ENCODE data around the gene POT1. TPM values are rescaled to one million over a fixed set of nuclear protein-coding genes. Genes with fewer than 3 reads are reported as not detected.

Gene POT1
- total RNA-seq, 1 experiment from 2014 or later, result 20.2 TPM

DNA sequence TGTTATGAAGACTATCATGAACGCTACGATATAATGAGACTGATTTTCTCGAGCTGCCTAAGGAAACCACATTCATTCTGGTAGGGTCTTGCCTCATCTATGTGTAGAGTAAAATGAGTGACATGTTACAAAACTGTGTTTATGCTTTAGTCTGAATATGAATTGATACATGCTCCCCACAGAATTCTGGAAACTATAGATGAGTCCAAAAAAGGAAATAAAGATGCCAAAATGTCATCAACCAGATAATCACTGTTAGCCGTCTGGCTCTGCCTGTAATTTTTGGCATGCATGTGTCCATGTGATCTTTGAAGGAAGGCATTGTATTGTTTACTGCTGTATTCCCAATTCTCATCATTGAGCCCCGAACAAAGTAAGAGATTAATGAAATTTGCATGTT lies 121.4 kb downstream of the POT1 start:
- ATAC-seq, result no peak
- H3K27ac ChIP-seq (ENCODE audit: low read length), result no peak overlapping the region
- intact Hi-C loops (cut with micrococcal nuclease), result no loop called here
- H3K4me3 ChIP-seq (ENCODE audit: low read length), result no peak overlapping the region
- no peaks in the 10 kb centered on the region for H3K9me3 ChIP-seq (ENCODE audit: low read length)
- no TSS peak for BruUV-seq (replicated peaks)
- H3K79me2 ChIP-seq (ENCODE audit: low read length), result no peaks in the 10 kb centered on the region
- H3K4me2 ChIP-seq (ENCODE audit: low read length), result no peak overlapping the region
- no peaks in the 10 kb centered on the region for H3K4me1 ChIP-seq (ENCODE audit: insufficient read depth, low read length)
- no peaks in the 10 kb centered on the region for H3K9me2 ChIP-seq (replicated peaks; ENCODE audit: low read length)
- H3K27me3 ChIP-seq (ENCODE audit: low read length), result no peaks in the 10 kb centered on the region
- no peak for DNase-seq
- no peak overlapping the region for H3K9ac ChIP-seq (ENCODE audit: low read length)
- H4K20me1 ChIP-seq (ENCODE audit: low read length), result no peaks in the 10 kb centered on the region
- ChIA-PET POLR2A (ENCODE audit: unreplicated experiment) (no interaction called here), CTCF (no interaction called here)
- H2AFZ ChIP-seq (ENCODE audit: low read length), result no peak overlapping the region
- H3F3A ChIP-seq (ENCODE audit: low read length, unreplicated experiment), result no peaks in the 10 kb centered on the region
- no peak for TF ChIP-seq EZH2 (IDR thresholded peaks at IDR 0.05; ENCODE audit: low read length, unreplicated experiment)
- TF ChIP-seq, protein P1, sequence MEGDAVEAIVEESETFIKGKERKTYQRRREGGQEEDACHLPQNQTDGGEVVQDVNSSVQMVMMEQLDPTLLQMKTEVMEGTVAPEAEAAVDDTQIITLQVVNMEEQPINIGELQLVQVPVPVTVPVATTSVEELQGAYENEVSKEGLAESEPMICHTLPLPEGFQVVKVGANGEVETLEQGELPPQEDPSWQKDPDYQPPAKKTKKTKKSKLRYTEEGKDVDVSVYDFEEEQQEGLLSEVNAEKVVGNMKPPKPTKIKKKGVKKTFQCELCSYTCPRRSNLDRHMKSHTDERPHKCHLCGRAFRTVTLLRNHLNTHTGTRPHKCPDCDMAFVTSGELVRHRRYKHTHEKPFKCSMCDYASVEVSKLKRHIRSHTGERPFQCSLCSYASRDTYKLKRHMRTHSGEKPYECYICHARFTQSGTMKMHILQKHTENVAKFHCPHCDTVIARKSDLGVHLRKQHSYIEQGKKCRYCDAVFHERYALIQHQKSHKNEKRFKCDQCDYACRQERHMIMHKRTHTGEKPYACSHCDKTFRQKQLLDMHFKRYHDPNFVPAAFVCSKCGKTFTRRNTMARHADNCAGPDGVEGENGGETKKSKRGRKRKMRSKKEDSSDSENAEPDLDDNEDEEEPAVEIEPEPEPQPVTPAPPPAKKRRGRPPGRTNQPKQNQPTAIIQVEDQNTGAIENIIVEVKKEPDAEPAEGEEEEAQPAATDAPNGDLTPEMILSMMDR (conservative IDR thresholded peaks at IDR 0.05; ENCODE audit: low read depth, low read length), result no peak
- TF ChIP-seq EZH2phosphoT487 (IDR thresholded peaks at IDR 0.05; ENCODE audit: borderline replicate concordance, low read length), result no peak
- H3K36me3 ChIP-seq (ENCODE audit: low read depth, low read length), result no peaks in the 10 kb centered on the region

DNA sequence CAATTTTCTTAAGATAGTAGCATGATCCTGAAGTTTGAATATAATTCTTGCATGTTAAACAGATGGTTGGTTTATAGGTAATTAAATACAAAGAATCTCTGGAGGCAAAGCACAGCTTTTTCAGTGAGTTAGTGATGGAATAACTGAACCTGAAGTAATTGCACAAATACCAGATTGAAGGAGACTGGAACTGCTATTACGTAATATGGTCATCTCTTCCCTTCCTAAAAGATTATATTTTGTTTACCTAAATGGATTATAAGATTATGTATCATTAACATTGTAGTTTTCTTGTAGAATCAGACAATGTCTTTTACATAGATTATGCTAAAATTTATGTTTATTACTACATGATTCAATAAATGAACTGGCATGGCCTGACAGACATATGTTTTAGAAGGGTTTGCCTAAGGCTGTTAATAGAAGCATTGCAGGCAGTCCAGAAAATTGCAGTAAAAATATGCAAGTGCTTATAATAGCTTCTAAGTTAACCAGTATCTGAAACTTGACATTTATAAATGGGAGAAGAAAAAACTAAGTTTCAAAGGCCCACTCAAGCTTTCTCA lies 128.2 kb downstream of the POT1 start:
- H2AFZ ChIP-seq (ENCODE audit: low read length), result no peak overlapping the region
- POLR2A ChIA-PET (ENCODE audit: unreplicated experiment), result no interaction called here
- H3K36me3 ChIP-seq (ENCODE audit: low read depth, low read length), result no peaks in the 10 kb centered on the region
- no peak for DNase-seq
- CTCF ChIA-PET, result no interaction called here
- ATAC-seq, result no peak
- no peaks in the 10 kb centered on the region for H3K27me3 ChIP-seq (ENCODE audit: low read length)
- H3K4me1 ChIP-seq (ENCODE audit: insufficient read depth, low read length), result peaks cover 9% of the 10 kb centered on the region
- no peak overlapping the region for H3K9ac ChIP-seq (ENCODE audit: low read length)
- no peak overlapping the region for H3K4me2 ChIP-seq (ENCODE audit: low read length)
- no peak for TF ChIP-seq EZH2phosphoT487 (IDR thresholded peaks at IDR 0.05; ENCODE audit: borderline replicate concordance, low read length)
- TF ChIP-seq, protein P1 (conservative IDR thresholded peaks at IDR 0.05; ENCODE audit: low read depth, low read length), result no peak
- no peak for TF ChIP-seq EZH2 (IDR thresholded peaks at IDR 0.05; ENCODE audit: low read length, unreplicated experiment)
- H3K79me2 ChIP-seq (ENCODE audit: low read length), result no peaks in the 10 kb centered on the region
- no peak overlapping the region for H3K27ac ChIP-seq (ENCODE audit: low read length)
- H3K9me2 ChIP-seq (replicated peaks; ENCODE audit: low read length), result no peaks in the 10 kb centered on the region
- no peaks in the 10 kb centered on the region for H4K20me1 ChIP-seq (ENCODE audit: low read length)
- H3F3A ChIP-seq (ENCODE audit: low read length, unreplicated experiment), result no peaks in the 10 kb centered on the region
- no peak overlapping the region for H3K4me3 ChIP-seq (ENCODE audit: low read length)
- BruUV-seq (replicated peaks), result no TSS peak
- no peaks in the 10 kb centered on the region for H3K9me3 ChIP-seq (ENCODE audit: low read length)
- intact Hi-C loops (cut with micrococcal nuclease), result no loop called here

DNA sequence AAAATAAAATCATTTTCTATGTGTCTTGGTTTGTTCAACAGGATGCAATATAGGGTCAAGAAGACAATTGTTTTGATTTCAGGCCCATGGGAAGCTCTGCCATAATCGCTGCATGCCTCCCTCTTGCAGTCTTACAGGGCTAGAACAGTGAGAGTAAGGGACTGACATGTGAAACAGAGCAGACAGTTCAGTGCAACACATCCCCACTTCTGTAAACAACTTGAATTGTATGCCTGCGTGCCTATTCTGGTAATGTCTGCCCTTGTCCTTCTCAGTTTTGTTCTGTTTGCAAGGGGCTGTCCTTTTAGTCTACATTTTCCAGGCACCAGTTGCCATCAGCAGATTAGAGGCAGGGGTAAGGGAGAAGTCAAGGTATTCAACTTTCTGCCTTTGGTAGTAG lies 129.2 kb downstream of the POT1 start:
- ATAC-seq, result no peak

More for the DNA sequence above, 129.2 kb downstream of the POT1 start:
- Histone ChIP-seq H3K79me2 (ENCODE audit: low read length) (no peaks in the 10 kb centered on the region), H3K9me3 (ENCODE audit: low read length) (no peaks in the 10 kb centered on the region), H3F3A (ENCODE audit: low read length, unreplicated experiment) (no peaks in the 10 kb centered on the region), H2AFZ (ENCODE audit: low read length) (no peak overlapping the region), H3K9ac (ENCODE audit: low read length) (no peak overlapping the region), H3K4me2 (ENCODE audit: low read length) (no peak overlapping the region), H3K27me3 (ENCODE audit: low read length) (no peaks in the 10 kb centered on the region), H3K4me3 (ENCODE audit: low read length) (no peak overlapping the region), H3K36me3 (ENCODE audit: low read depth, low read length) (no peaks in the 10 kb centered on the region), H4K20me1 (ENCODE audit: low read length) (no peaks in the 10 kb centered on the region), H3K4me1 (ENCODE audit: insufficient read depth, low read length) (peaks cover 13% of the 10 kb centered on the region), H3K9me2 (replicated peaks; ENCODE audit: low read length) (no peaks in the 10 kb centered on the region), H3K27ac (ENCODE audit: low read length) (no peak overlapping the region)
- no TSS peak for BruUV-seq (replicated peaks)
- ChIA-PET CTCF (no interaction called here), POLR2A (ENCODE audit: unreplicated experiment) (no interaction called here)
- intact Hi-C loops (cut with micrococcal nuclease), result no loop called here
- TF ChIP-seq, protein P1 (conservative IDR thresholded peaks at IDR 0.05; ENCODE audit: low read depth, low read length), result no peak
- TF ChIP-seq EZH2phosphoT487 (IDR thresholded peaks at IDR 0.05; ENCODE audit: borderline replicate concordance, low read length) (no peak), EZH2 (IDR thresholded peaks at IDR 0.05; ENCODE audit: low read length, unreplicated experiment) (no peak)
- DNase-seq, result no peak
